Measurements from ENCODE around the gene HELZ.

GRCh38 chr17:67178555-67178954 is 66.4 kb downstream of the HELZ start:
- no peak for TF ChIP-seq HDAC2 (IDR thresholded peaks at IDR 0.05)
- TF ChIP-seq RAD21 (conservative IDR thresholded peaks at IDR 0.05 in 1 of 2, IDR thresholded peaks at IDR 0.05 in 1 of 2) = no peak
- no peak for TF ChIP-seq NFE2L2 (conservative IDR thresholded peaks at IDR 0.05; ENCODE audit: low read length)
- no peak for TF ChIP-seq MAFK (IDR thresholded peaks at IDR 0.05; ENCODE audit: partially characterized antibody)
- no peak for TF ChIP-seq KDM1A (IDR thresholded peaks at IDR 0.05; ENCODE audit: low read depth)
- TF ChIP-seq POLR2A (IDR thresholded peaks at IDR 0.05; ENCODE audit: low read length) = no peak
- TF ChIP-seq ELK1 (IDR thresholded peaks at IDR 0.05; ENCODE audit: low read depth, low read length) = no peak
- TF ChIP-seq MAX (IDR thresholded peaks at IDR 0.05) = no peak
- no peak for TF ChIP-seq CTCF (IDR thresholded peaks at IDR 0.05)
- TF ChIP-seq POLR2AphosphoS2 (conservative IDR thresholded peaks at IDR 0.05; ENCODE audit: low read length) = no peak
- TF ChIP-seq JUNB (IDR thresholded peaks at IDR 0.05) = no peak
- TF ChIP-seq ESRRA (IDR thresholded peaks at IDR 0.05; ENCODE audit: borderline replicate concordance, low read length) = no peak
- no peak for TF ChIP-seq CEBPB (IDR thresholded peaks at IDR 0.05)
- TF ChIP-seq RFX5 (IDR thresholded peaks at IDR 0.05) = no peak
